Parathyroid adenoma (tissue), 2 donors: ENCODE results near the gene BAZ1B.

Source experiments
- H2AFZ ChIP-seq: fragments of 300-600 bp; sonication (generic); one replicate; pipeline ENCODE4 v1.7.0; 2017; ENCODE audit warnings: antibody characterized with exemption, mild to moderate bottlenecking
- H3K27ac ChIP-seq: fragments of 300-600 bp; sonication (generic); one replicate; pipeline ENCODE4 v1.7.0; 2017
- H3K27me3 ChIP-seq: fragments of 300-600 bp; sonication (generic); one replicate; pipeline ENCODE4 v1.7.0; 2017; ENCODE audit warnings: low read length; ENCODE audit not compliant: control insufficient read depth, insufficient read depth
- H3K36me3 ChIP-seq: fragments of 300-600 bp; sonication (generic); one replicate; pipeline ENCODE4 v1.7.0; 2017; ENCODE audit warnings: low read length; ENCODE audit not compliant: control insufficient read depth, insufficient read depth
- H3K4me1 ChIP-seq: fragments of 300-600 bp; sonication (generic); one replicate; pipeline ENCODE4 v1.7.0; 2017; ENCODE audit warnings: control low read depth
- H3K4me2 ChIP-seq: fragments of 300-600 bp; sonication (generic); one replicate; pipeline ENCODE4 v1.7.0; 2017; ENCODE audit warnings: low read length
- H3K4me3 ChIP-seq: fragments of 300-600 bp; sonication (generic); one replicate; pipeline ENCODE4 v1.7.0; 2017; ENCODE audit warnings: low read depth, low read length
- H3K79me2 ChIP-seq: fragments of 300-600 bp; sonication (generic); one replicate; pipeline ENCODE4 v1.7.0; 2017; ENCODE audit warnings: control low read depth
- H3K9ac ChIP-seq: fragments of 300-600 bp; sonication (generic); one replicate; pipeline ENCODE4 v1.7.0; 2017; ENCODE audit warnings: mild to moderate bottlenecking
- H3K9me3 ChIP-seq: fragments of 300-600 bp; sonication (generic); one replicate; pipeline ENCODE4 v1.7.0; 2017; ENCODE audit warnings: low read length; ENCODE audit not compliant: control insufficient read depth
- TF ChIP-seq, protein P1 (sequence below): fragments of 300-600 bp; sonication (generic); IDR thresholded peaks from one replicate; pipeline ENCODE4 v1.7.0; 2017; ENCODE audit warnings: antibody characterized with exemption, mild to moderate bottlenecking
- donor health status: primary hyperparathyroidism.

The BAZ1B gene

DNA sequence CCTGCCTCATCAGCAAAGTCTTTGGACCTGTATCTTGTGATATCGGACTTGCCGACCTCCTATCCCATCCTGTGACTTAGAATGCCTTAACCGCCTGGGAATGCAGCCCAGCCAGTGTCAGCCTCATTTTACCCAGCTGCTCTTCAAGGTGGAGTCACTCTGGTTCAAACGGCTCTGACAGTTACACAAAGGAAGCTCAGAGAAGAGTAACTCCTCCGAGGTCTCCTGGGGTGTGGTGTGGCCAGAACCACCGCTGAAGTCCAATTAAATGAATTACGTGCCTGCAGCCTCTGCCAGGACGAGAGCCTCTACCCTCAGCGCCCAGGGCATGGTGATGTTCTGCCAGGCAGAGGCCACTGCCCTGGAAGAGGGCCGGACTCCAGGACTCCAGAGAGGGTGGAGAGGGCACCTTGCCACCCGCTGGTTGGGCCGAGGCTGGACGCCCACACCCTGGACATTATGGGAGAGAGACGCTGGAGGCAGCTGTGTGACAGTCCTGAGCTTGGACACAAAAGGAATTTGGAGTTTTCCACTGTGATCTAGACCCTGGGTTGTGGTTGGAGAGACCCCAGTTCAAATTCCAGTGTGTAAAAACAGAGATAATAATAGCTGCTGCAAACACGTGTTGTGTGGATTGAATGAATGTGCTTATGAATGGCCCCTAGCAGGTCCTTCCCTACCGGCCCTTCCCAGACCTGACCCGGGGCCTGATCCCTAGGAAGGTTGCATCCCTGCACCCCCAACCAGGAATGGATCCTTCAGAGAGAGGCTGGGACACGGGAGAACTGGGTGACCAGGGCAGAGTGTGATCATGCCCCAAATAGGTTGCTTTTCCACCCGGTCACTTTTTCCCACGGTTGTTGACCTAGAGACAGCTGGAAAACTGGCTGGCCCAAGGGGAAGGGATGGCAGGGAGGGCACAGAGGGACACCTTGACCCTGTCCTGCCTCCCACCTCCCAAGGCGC is 126.3 kb downstream of the BAZ1B start:
- Histone ChIP-seq H3K9ac (no peak overlapping the region), H3K4me1 (peaks cover 3% of the 10 kb centered on the region), H2AFZ (no peak overlapping the region), H3K4me2 (no peak overlapping the region), H3K4me3 (no peak overlapping the region), H3K9me3 (no peaks in the 10 kb centered on the region), H3K36me3 (no peaks in the 10 kb centered on the region), H3K27me3 (no peaks in the 10 kb centered on the region), H3K79me2 (no peaks in the 10 kb centered on the region), H3K27ac (no peak overlapping the region)
- TF ChIP-seq, protein P1, sequence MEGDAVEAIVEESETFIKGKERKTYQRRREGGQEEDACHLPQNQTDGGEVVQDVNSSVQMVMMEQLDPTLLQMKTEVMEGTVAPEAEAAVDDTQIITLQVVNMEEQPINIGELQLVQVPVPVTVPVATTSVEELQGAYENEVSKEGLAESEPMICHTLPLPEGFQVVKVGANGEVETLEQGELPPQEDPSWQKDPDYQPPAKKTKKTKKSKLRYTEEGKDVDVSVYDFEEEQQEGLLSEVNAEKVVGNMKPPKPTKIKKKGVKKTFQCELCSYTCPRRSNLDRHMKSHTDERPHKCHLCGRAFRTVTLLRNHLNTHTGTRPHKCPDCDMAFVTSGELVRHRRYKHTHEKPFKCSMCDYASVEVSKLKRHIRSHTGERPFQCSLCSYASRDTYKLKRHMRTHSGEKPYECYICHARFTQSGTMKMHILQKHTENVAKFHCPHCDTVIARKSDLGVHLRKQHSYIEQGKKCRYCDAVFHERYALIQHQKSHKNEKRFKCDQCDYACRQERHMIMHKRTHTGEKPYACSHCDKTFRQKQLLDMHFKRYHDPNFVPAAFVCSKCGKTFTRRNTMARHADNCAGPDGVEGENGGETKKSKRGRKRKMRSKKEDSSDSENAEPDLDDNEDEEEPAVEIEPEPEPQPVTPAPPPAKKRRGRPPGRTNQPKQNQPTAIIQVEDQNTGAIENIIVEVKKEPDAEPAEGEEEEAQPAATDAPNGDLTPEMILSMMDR: no peak

DNA sequence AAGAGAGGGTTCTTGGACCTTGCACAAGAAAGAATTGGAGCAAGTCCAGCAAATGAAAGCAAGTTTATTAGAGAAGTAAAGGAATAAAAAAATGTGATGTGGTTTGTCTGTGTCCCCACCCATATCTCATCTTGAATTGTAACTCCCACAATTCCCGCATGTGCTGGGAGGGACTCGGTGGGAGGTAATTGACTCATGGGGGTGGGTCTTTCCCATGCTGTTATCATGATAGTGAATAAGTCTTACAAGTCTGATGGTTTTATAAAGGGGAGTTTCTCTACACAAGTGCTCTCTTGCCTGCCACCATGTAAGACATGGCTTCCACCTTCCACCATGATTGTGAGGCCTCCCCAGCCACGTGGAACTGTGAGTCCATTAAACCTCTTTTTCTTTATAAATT is 127.7 kb downstream of the BAZ1B start:
- H3K4me3 ChIP-seq: no peak overlapping the region
- H3K4me2 ChIP-seq: no peak overlapping the region
- H3K9ac ChIP-seq: no peak overlapping the region
- H3K27ac ChIP-seq: no peak overlapping the region
- no peak overlapping the region for H2AFZ ChIP-seq
- no peaks in the 10 kb centered on the region for H3K36me3 ChIP-seq
- no peaks in the 10 kb centered on the region for H3K27me3 ChIP-seq
- TF ChIP-seq, protein P1: no peak
- no peaks in the 10 kb centered on the region for H3K79me2 ChIP-seq
- peaks cover under 1% of the 10 kb centered on the region for H3K4me1 ChIP-seq
- no peaks in the 10 kb centered on the region for H3K9me3 ChIP-seq

DNA sequence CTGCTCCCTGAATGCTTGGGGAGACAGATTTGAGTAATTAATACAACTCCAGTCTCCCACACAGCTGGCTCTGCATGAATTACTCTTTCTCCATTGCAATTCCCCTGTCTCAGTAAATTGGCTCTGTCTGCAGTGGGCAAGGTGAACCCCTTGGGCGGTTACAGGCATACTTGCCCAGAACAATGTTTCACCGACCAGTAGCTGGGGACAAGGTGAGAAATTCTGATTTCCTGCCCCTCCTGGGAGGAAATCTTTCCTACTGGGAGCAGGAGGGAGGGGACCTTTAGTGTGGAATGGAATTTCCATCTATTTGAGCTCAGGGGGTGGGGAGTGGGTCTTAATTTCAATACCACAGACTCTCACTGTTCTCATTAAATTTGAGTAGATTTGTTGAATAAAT is 130.7 kb downstream of the BAZ1B start:
- Histone ChIP-seq H3K27ac (no peak overlapping the region), H3K4me2 (no peak overlapping the region), H3K79me2 (no peaks in the 10 kb centered on the region), H3K4me1 (no peaks in the 10 kb centered on the region), H3K9me3 (peaks cover 4% of the 10 kb centered on the region), H3K27me3 (no peaks in the 10 kb centered on the region), H2AFZ (no peak overlapping the region), H3K36me3 (no peaks in the 10 kb centered on the region), H3K9ac (no peak overlapping the region), H3K4me3 (no peak overlapping the region)
- TF ChIP-seq, protein P1: no peak
